Measurements from ENCODE around the gene BTLA.

DNA sequence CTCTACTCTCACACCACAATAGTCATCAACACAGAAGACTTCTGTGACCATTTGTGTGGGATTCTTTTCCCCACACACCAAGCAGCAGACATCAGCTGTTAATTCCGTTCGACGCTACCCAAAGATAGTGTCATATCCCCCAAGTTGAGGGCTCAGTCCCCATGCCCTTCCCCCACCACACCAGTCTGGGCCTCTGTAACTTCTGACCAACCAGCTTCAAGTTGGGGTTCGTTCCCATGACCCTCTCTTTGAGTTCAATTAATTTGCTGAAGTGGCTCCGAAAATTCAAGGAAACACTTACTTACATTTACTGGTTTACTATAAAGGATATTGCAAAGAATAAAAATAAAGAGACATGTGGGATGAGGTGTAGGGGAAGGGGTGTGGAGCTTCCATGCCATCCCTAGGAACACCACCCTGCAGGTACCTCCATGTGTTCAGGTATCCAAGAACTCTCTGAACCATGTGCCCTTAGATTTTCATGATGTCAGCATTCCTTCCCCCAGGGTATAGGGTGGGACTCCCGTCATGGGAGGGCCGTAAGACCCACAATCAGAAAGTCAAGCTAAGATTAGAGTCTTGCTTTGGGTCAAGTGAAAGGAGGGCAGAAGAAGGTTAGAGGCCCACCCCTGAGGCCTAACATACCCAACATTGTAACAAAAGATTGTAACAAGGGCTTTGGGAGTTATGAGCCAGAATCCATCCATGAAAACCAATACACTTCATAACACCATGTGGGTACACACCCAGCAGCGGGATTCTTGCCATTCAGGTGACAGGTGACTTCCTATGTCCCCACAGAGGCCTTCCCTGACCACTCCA is 82.7 kb downstream of the BTLA start:
- TF ChIP-seq ZNF48 (tag by site-specific recombination; IDR thresholded peaks at IDR 0.05) (no peak), ZNF239 (tag by site-specific recombination; IDR thresholded peaks at IDR 0.05) (no peak), ZSCAN30 (tag by site-specific recombination; IDR thresholded peaks at IDR 0.05) (no peak), OVOL3 (tag by site-specific recombination; IDR thresholded peaks at IDR 0.05) (no peak), ZFP41 (tag by site-specific recombination; IDR thresholded peaks at IDR 0.05; ENCODE audit: borderline replicate concordance) (no peak), KLF1 (tag by site-specific recombination; IDR thresholded peaks at IDR 0.05) (no peak)
- TF ChIP-seq, protein P1, sequence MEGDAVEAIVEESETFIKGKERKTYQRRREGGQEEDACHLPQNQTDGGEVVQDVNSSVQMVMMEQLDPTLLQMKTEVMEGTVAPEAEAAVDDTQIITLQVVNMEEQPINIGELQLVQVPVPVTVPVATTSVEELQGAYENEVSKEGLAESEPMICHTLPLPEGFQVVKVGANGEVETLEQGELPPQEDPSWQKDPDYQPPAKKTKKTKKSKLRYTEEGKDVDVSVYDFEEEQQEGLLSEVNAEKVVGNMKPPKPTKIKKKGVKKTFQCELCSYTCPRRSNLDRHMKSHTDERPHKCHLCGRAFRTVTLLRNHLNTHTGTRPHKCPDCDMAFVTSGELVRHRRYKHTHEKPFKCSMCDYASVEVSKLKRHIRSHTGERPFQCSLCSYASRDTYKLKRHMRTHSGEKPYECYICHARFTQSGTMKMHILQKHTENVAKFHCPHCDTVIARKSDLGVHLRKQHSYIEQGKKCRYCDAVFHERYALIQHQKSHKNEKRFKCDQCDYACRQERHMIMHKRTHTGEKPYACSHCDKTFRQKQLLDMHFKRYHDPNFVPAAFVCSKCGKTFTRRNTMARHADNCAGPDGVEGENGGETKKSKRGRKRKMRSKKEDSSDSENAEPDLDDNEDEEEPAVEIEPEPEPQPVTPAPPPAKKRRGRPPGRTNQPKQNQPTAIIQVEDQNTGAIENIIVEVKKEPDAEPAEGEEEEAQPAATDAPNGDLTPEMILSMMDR (tag by site-specific recombination; IDR thresholded peaks at IDR 0.05) = no peak
- TF ChIP-seq, protein P2, sequence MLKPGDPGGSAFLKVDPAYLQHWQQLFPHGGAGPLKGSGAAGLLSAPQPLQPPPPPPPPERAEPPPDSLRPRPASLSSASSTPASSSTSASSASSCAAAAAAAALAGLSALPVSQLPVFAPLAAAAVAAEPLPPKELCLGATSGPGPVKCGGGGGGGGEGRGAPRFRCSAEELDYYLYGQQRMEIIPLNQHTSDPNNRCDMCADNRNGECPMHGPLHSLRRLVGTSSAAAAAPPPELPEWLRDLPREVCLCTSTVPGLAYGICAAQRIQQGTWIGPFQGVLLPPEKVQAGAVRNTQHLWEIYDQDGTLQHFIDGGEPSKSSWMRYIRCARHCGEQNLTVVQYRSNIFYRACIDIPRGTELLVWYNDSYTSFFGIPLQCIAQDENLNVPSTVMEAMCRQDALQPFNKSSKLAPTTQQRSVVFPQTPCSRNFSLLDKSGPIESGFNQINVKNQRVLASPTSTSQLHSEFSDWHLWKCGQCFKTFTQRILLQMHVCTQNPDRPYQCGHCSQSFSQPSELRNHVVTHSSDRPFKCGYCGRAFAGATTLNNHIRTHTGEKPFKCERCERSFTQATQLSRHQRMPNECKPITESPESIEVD (tag by site-specific recombination; IDR thresholded peaks at IDR 0.05) = no peak
- TF ChIP-seq, protein P3, sequence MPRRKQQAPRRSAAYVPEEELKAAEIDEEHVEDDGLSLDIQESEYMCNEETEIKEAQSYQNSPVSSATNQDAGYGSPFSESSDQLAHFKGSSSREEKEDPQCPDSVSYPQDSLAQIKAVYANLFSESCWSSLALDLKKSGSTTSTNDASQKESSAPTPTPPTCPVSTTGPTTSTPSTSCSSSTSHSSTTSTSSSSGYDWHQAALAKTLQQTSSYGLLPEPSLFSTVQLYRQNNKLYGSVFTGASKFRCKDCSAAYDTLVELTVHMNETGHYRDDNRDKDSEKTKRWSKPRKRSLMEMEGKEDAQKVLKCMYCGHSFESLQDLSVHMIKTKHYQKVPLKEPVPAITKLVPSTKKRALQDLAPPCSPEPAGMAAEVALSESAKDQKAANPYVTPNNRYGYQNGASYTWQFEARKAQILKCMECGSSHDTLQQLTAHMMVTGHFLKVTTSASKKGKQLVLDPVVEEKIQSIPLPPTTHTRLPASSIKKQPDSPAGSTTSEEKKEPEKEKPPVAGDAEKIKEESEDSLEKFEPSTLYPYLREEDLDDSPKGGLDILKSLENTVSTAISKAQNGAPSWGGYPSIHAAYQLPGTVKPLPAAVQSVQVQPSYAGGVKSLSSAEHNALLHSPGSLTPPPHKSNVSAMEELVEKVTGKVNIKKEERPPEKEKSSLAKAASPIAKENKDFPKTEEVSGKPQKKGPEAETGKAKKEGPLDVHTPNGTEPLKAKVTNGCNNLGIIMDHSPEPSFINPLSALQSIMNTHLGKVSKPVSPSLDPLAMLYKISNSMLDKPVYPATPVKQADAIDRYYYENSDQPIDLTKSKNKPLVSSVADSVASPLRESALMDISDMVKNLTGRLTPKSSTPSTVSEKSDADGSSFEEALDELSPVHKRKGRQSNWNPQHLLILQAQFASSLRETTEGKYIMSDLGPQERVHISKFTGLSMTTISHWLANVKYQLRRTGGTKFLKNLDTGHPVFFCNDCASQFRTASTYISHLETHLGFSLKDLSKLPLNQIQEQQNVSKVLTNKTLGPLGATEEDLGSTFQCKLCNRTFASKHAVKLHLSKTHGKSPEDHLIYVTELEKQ (tag by site-specific recombination; IDR thresholded peaks at IDR 0.05; ENCODE audit: borderline replicate concordance) = no peak
